ENCODE data around the gene PCA3.

PCA3 gene

DNA sequence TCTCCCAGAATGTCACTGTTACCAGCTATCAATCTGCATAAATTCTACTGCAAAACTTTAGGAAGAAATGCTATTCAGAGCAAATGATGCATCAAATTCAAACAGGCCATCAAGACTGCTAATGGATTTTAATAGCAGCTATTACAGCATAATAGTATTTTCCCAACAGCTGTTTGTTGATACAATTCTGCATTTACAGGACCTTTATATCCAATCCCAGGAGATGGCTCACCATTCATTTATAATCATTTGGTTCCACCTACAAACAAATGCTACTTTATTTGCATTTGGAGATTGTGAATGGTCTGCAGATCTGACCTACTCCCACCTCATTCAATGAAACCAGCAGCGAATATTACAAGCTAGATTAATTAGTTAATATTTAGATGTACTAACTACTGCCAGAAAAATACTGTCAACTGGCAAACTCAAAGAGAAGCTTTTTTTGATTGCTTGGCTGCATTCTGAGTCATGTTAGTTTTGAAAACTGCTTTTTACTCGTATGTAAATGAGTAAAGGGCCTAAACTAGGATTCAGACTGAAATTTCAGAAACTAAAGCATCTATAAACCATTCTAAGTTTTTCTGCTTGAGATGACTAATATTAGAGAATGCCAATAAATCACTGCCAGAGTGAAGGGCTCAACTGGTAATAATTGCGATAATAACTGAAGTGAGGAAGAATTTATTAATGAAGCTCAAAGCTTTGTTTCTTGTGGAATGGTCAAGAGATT lies 7.1 kb upstream of the PCA3 start:
- Histone ChIP-seq H3K27me3 (ENCODE audit: control insufficient read depth in 1 of 2, insufficient read depth in 2 of 2, low read length in 2 of 2) (no peaks in the 10 kb centered on the region), H3K4me3 (ENCODE audit: low read depth in 1 of 2, low read length in 2 of 2) (no peak overlapping the region), H3K4me1 (ENCODE audit: insufficient read depth, low read length) (peaks cover 11% of the 10 kb centered on the region), H3K36me3 (ENCODE audit: insufficient read depth, low read length) (no peaks in the 10 kb centered on the region), H3K9ac (ENCODE audit: low read length) (no peak overlapping the region), H3K27ac (ENCODE audit: low read depth, low read length) (no peak overlapping the region), H3K9me3 (ENCODE audit: low read length) (no peaks in the 10 kb centered on the region)

- no peaks in the 10 kb centered on the region for H3K27me3 ChIP-seq (ENCODE audit: control insufficient read depth in 1 of 2, insufficient read depth in 2 of 2, low read length in 2 of 2)
- H3K27ac ChIP-seq (ENCODE audit: low read depth, low read length): no peak overlapping the region
- peaks cover 13% of the 10 kb centered on the region for H3K4me1 ChIP-seq (ENCODE audit: insufficient read depth, low read length)
- H3K4me3 ChIP-seq (ENCODE audit: low read depth in 1 of 2, low read length in 2 of 2): no peak overlapping the region
- H3K36me3 ChIP-seq (ENCODE audit: insufficient read depth, low read length): no peaks in the 10 kb centered on the region
- H3K9ac ChIP-seq (ENCODE audit: low read length): no peak overlapping the region
- no peaks in the 10 kb centered on the region for H3K9me3 ChIP-seq (ENCODE audit: low read length)
Observed at GRCh38 chr9:76758476-76758875, 5.8 kb upstream of the PCA3 start.

DNA sequence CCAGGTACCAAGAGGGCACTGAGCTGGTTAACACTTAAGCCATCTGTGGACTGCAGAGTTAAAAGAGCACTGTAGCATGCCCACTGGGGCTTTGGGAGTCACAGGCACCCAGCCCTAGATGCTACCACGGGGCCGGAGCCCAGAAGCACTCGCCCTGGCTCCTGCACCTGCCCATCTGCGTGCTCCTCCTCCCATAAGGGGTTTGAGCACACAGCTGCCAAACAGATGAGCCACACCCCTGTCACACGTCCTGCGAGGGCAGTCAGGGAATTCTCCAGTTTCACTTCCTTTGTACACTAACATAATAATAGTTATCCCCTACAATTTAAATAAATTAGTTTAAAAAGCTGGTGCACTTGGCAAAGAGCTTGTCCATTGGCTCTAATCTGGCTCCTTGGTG lies 4.5 kb upstream of the PCA3 start:
- H3K4me1 ChIP-seq (ENCODE audit: insufficient read depth, low read length): peaks cover 21% of the 10 kb centered on the region
- no peak overlapping the region for H3K27ac ChIP-seq (ENCODE audit: low read depth, low read length)
- H3K9ac ChIP-seq (ENCODE audit: low read length): no peak overlapping the region
- no peaks in the 10 kb centered on the region for H3K27me3 ChIP-seq (ENCODE audit: control insufficient read depth in 1 of 2, insufficient read depth in 2 of 2, low read length in 2 of 2)
- no peaks in the 10 kb centered on the region for H3K36me3 ChIP-seq (ENCODE audit: insufficient read depth, low read length)
- no peaks in the 10 kb centered on the region for H3K9me3 ChIP-seq (ENCODE audit: low read length)
- no peak overlapping the region for H3K4me3 ChIP-seq (ENCODE audit: low read depth in 1 of 2, low read length in 2 of 2)

GRCh38 chr9:76761448-76761847 lies 2.8 kb upstream of the PCA3 start:
- peaks cover 22% of the 10 kb centered on the region for H3K4me1 ChIP-seq (ENCODE audit: insufficient read depth, low read length)
- H3K9me3 ChIP-seq (ENCODE audit: low read length): no peaks in the 10 kb centered on the region
- no peaks in the 10 kb centered on the region for H3K27me3 ChIP-seq (ENCODE audit: control insufficient read depth in 1 of 2, insufficient read depth in 2 of 2, low read length in 2 of 2)
- H3K9ac ChIP-seq (ENCODE audit: low read length): no peak overlapping the region
- no peak overlapping the region for H3K27ac ChIP-seq (ENCODE audit: low read depth, low read length)
- no peak overlapping the region for H3K4me3 ChIP-seq (ENCODE audit: low read depth in 1 of 2, low read length in 2 of 2)
- H3K36me3 ChIP-seq (ENCODE audit: insufficient read depth, low read length): no peaks in the 10 kb centered on the region

DNA sequence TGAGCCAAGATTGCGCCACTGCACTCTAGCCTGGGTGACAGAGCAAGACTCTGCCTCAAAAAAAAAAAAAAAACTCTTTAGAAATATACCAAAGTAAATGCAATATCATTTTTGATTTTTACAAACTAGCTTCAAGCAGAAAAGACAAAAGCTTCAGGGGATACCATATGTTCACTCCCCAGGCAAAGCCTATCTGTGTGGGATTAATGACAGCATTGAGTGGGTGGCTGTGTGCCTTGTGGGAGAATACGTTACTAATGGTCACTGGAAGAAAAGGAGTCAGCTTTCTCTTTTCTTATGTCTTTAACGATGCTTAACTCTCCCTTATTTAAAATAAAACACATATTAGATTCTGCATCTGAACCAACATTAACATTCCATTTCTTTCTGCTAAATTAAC lies 1.9 kb downstream of the PCA3 start:
- Histone ChIP-seq H3K4me3 (ENCODE audit: low read depth in 1 of 2, low read length in 2 of 2) (no peak overlapping the region), H3K27ac (ENCODE audit: low read depth, low read length) (no peak overlapping the region), H3K36me3 (ENCODE audit: insufficient read depth, low read length) (no peaks in the 10 kb centered on the region), H3K9ac (ENCODE audit: low read length) (no peak overlapping the region), H3K9me3 (ENCODE audit: low read length) (no peaks in the 10 kb centered on the region), H3K4me1 (ENCODE audit: insufficient read depth, low read length) (peaks cover 21% of the 10 kb centered on the region), H3K27me3 (ENCODE audit: control insufficient read depth in 1 of 2, insufficient read depth in 2 of 2, low read length in 2 of 2) (no peaks in the 10 kb centered on the region)

GRCh38 chr9:76772686-76773445 lies 8.6 kb downstream of the PCA3 start:
- Histone ChIP-seq H3K4me1 (ENCODE audit: insufficient read depth, low read length) (peaks cover 14% of the 10 kb centered on the region), H3K27ac (ENCODE audit: low read depth, low read length) (no peak overlapping the region), H3K4me3 (ENCODE audit: low read depth in 1 of 2, low read length in 2 of 2) (no peak overlapping the region), H3K36me3 (ENCODE audit: insufficient read depth, low read length) (no peaks in the 10 kb centered on the region), H3K27me3 (ENCODE audit: control insufficient read depth in 1 of 2, insufficient read depth in 2 of 2, low read length in 2 of 2) (no peaks in the 10 kb centered on the region), H3K9me3 (ENCODE audit: low read length) (no peaks in the 10 kb centered on the region), H3K9ac (ENCODE audit: low read length) (no peak overlapping the region)

DNA sequence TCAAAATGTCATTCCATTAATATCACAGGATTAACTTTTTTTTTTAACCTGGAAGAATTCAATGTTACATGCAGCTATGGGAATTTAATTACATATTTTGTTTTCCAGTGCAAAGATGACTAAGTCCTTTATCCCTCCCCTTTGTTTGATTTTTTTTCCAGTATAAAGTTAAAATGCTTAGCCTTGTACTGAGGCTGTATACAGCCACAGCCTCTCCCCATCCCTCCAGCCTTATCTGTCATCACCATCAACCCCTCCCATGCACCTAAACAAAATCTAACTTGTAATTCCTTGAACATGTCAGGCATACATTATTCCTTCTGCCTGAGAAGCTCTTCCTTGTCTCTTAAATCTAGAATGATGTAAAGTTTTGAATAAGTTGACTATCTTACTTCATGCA lies 20.6 kb downstream of the PCA3 start:
- no peaks in the 10 kb centered on the region for H3K9me3 ChIP-seq (ENCODE audit: low read length)
- no peak overlapping the region for H3K4me3 ChIP-seq (ENCODE audit: low read depth in 1 of 2, low read length in 2 of 2)
- H3K36me3 ChIP-seq (ENCODE audit: insufficient read depth, low read length): peaks cover 4% of the 10 kb centered on the region
- H3K9ac ChIP-seq (ENCODE audit: low read length): no peak overlapping the region
- H3K27ac ChIP-seq (ENCODE audit: low read depth, low read length): no peak overlapping the region
- no peaks in the 10 kb centered on the region for H3K27me3 ChIP-seq (ENCODE audit: control insufficient read depth in 1 of 2, insufficient read depth in 2 of 2, low read length in 2 of 2)
- peaks cover 4% of the 10 kb centered on the region for H3K4me1 ChIP-seq (ENCODE audit: insufficient read depth, low read length)

GRCh38 chr9:76785501-76785900 lies 21.3 kb downstream of the PCA3 start:
- H3K36me3 ChIP-seq (ENCODE audit: insufficient read depth, low read length): peaks cover 4% of the 10 kb centered on the region
- H3K4me1 ChIP-seq (ENCODE audit: insufficient read depth, low read length): peaks cover 7% of the 10 kb centered on the region
- H3K4me3 ChIP-seq (ENCODE audit: low read depth in 1 of 2, low read length in 2 of 2): no peak overlapping the region
- no peak overlapping the region for H3K9ac ChIP-seq (ENCODE audit: low read length)
- H3K9me3 ChIP-seq (ENCODE audit: low read length): no peaks in the 10 kb centered on the region
- H3K27me3 ChIP-seq (ENCODE audit: control insufficient read depth in 1 of 2, insufficient read depth in 2 of 2, low read length in 2 of 2): no peaks in the 10 kb centered on the region
- no peak overlapping the region for H3K27ac ChIP-seq (ENCODE audit: low read depth, low read length)

- no peak overlapping the region for H3K9ac ChIP-seq (ENCODE audit: low read length)
- H3K9me3 ChIP-seq (ENCODE audit: low read length): no peaks in the 10 kb centered on the region
- peaks cover 4% of the 10 kb centered on the region for H3K36me3 ChIP-seq (ENCODE audit: insufficient read depth, low read length)
- no peaks in the 10 kb centered on the region for H3K27me3 ChIP-seq (ENCODE audit: control insufficient read depth in 1 of 2, insufficient read depth in 2 of 2, low read length in 2 of 2)
- peaks cover 11% of the 10 kb centered on the region for H3K4me1 ChIP-seq (ENCODE audit: insufficient read depth, low read length)
- no peak overlapping the region for H3K27ac ChIP-seq (ENCODE audit: low read depth, low read length)
- no peak overlapping the region for H3K4me3 ChIP-seq (ENCODE audit: low read depth in 1 of 2, low read length in 2 of 2)
Observed at GRCh38 chr9:76787677-76788076, 23.4 kb downstream of the PCA3 start.

GRCh38 chr9:76789840-76790239 lies 25.6 kb downstream of the PCA3 start:
- Histone ChIP-seq H3K36me3 (ENCODE audit: insufficient read depth, low read length) (no peaks in the 10 kb centered on the region), H3K27ac (ENCODE audit: low read depth, low read length) (no peak overlapping the region), H3K9ac (ENCODE audit: low read length) (no peak overlapping the region), H3K27me3 (ENCODE audit: control insufficient read depth in 1 of 2, insufficient read depth in 2 of 2, low read length in 2 of 2) (no peaks in the 10 kb centered on the region), H3K4me1 (ENCODE audit: insufficient read depth, low read length) (peaks cover 11% of the 10 kb centered on the region), H3K9me3 (ENCODE audit: low read length) (no peaks in the 10 kb centered on the region), H3K4me3 (ENCODE audit: low read depth in 1 of 2, low read length in 2 of 2) (no peak overlapping the region)

DNA sequence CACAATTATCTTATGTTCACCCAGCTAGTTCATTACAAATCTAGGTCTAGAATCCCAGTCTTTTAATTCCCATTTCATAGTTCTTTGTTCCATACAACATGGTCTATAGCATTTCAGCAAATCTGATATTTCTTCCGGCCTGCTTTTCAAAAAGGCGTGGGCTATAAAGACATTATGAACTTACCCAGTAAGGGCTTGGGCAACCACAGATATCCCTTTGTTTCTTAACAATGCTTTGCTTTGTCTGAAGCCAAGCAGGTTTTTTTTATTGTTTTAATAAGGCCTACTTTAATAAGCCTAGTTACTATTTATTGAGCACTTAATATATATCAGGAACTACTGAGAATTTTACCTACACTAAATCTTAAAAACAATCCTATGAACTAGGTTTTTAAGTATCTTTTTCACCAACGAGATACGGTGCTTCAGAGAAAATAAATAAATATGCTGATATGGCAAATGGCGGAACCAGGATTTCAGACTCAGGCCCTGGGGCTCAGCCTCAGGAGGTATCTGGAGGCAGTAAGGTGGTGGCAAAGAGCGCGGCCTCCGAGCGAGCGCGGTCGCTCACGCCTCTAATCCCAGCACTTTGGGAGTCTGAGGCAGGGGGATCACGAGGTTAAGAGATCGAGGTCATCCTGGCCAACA lies 29.7 kb downstream of the PCA3 start:
- H3K4me1 ChIP-seq (ENCODE audit: insufficient read depth, low read length): peaks cover 34% of the 10 kb centered on the region
- no peaks in the 10 kb centered on the region for H3K36me3 ChIP-seq (ENCODE audit: insufficient read depth, low read length)
- H3K9ac ChIP-seq (ENCODE audit: low read length): no peak overlapping the region
- H3K27me3 ChIP-seq (ENCODE audit: control insufficient read depth in 1 of 2, insufficient read depth in 2 of 2, low read length in 2 of 2): no peaks in the 10 kb centered on the region
- H3K9me3 ChIP-seq (ENCODE audit: low read length): no peaks in the 10 kb centered on the region
- no peak overlapping the region for H3K27ac ChIP-seq (ENCODE audit: low read depth, low read length)
- H3K4me3 ChIP-seq (ENCODE audit: low read depth in 1 of 2, low read length in 2 of 2): no peak overlapping the region
